BLaER1 treated with 17β-estradiol and CSF1 and Interleukin-3, amounts not matched to agents 10 nM and 100 nM (cell line): ENCODE measurements around the gene LEP.

Source experiments
- H3K27ac ChIP-seq, 11 experiments: shearing (Covaris generic); formaldehyde crosslinking; 2 replicates each; pipeline ENCODE4 v1.8.1; 2022
- H3K27me3 ChIP-seq, 11 experiments: shearing (Covaris generic); formaldehyde crosslinking; 2 replicates each; pipeline ENCODE4 v1.8.1; 2022
- H3K36me3 ChIP-seq, 11 experiments: shearing (Covaris generic); formaldehyde crosslinking; 2 replicates each; pipeline ENCODE4 v1.8.1; 2022
- H3K4me1 ChIP-seq, 10 experiments: shearing (Covaris generic); formaldehyde crosslinking; 2 replicates each; pipeline ENCODE4 v1.8.1; 2022
- H3K4me2 ChIP-seq, 11 experiments: shearing (Covaris generic); formaldehyde crosslinking; 2 replicates each; pipeline ENCODE4 v1.8.1; 2022
- H3K4me3 ChIP-seq, 10 experiments: shearing (Covaris generic); formaldehyde crosslinking; 2 replicates each; pipeline ENCODE4 v1.8.1; 2022
- H3K9ac ChIP-seq, 11 experiments: shearing (Covaris generic); formaldehyde crosslinking; 2 replicates each; pipeline ENCODE4 v1.8.1; 2022
- H3K9me3 ChIP-seq, 11 experiments: shearing (Covaris generic); formaldehyde crosslinking; replicated peaks in 1 of 11; 2 replicates each; pipeline ENCODE4 v1.8.1; 2022
- H4K20me1 ChIP-seq, 11 experiments: shearing (Covaris generic); formaldehyde crosslinking; 2 replicates each; pipeline ENCODE4 v1.8.1; 2022
- Cebpa-rat ChIP-seq, 11 experiments: shearing (Covaris generic); IDR thresholded peaks; 2 replicates each; pipeline ENCODE4 v1.8.1; 2022

The LEP gene

DNA sequence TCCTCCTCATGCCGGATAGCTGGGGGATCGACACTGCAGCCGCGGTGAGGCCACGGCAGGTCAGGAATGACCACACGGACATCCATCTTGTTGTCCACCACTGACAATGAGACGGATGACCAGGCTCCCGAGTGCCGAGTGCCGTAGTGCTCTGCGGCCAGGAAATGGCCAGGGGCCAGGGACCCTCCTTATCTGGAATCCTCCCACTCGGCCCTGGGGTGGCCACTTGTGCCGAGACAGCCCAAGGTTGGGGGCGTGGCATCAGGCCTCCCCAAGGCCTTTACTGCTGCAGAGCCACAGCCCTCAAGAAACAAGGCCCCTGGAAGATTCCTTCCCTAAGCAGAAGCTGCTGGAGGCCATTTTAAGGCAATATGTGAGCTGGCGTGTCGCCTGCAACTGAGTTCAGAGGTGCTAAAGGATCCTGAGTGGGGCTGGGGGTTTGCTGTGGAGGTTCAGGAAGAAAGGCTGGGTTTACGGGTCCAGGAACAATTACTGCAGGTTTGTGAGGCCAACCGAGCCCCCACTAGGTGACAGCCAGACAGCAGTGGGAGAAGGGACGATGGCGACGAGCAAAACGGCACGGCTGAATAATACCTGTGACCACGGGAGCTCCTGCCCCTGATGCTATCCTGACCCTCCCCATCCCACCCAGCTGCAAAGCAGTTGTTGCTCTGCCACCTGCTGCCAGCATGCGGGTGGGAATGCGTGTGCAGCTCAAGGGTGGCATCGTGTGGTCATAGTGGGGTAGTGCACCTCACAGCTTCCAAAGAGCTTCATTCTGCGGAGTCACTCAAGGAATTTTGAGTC, 31.6 kb upstream of the LEP start:
- no peak for TF ChIP-seq Cebpa-rat (IDR thresholded peaks at IDR 0.05)
- no peaks in the 10 kb centered on the region for H3K27me3 ChIP-seq
- H4K20me1 ChIP-seq: no peaks in the 10 kb centered on the region
- H3K9me3 ChIP-seq: 0 out of 22 replicates have a peak, but pooled peaks cover 0 to 5% (median 0%) of the 10 kb centered on the region in 11 experiments
- no peak overlapping the region for H3K4me2 ChIP-seq
- no peak overlapping the region for H3K9ac ChIP-seq
- H3K4me3 ChIP-seq: no peak overlapping the region
- no peaks in the 10 kb centered on the region for H3K36me3 ChIP-seq
- no peak overlapping the region for H3K27ac ChIP-seq
- H3K4me1 ChIP-seq: peaks cover 0 to 19% (median 5%) of the 10 kb centered on the region in 10 experiments; a peak in 11 of 20 replicates

DNA sequence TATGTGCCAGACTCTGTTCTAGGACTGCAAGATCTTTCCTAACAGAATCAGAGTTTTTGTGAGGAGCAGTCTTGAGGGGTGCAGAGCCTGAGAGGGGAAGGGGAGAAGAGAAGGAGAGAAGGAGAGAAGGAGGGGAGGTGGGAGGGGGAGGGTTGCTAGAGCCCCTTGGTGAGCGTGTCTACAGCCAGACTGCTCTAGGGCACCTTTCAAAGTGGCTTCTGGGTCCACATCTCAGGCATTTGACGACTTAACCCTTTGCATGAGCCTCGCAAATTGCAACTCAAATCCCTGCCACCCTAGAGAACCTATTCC, 31.1 kb upstream of the LEP start:
- 0 out of 22 replicates have a peak overlapping the region, but pooled peaks of 1 of the 11 experiments have one; percentile 6 for H3K27ac ChIP-seq
- H3K4me1 ChIP-seq: peaks cover 0 to 19% (median 5%) of the 10 kb centered on the region in 10 experiments; a peak in 12 of 20 replicates
- no peak overlapping the region for H3K4me2 ChIP-seq
- no peak overlapping the region for H3K4me3 ChIP-seq
- no peaks in the 10 kb centered on the region for H4K20me1 ChIP-seq
- H3K9ac ChIP-seq: no peak overlapping the region
- H3K36me3 ChIP-seq: no peaks in the 10 kb centered on the region
- H3K27me3 ChIP-seq: no peaks in the 10 kb centered on the region
- no peak for TF ChIP-seq Cebpa-rat (IDR thresholded peaks at IDR 0.05)
- H3K9me3 ChIP-seq: 0 out of 22 replicates have a peak, but pooled peaks cover 0 to 2% (median 0%) of the 10 kb centered on the region in 11 experiments

DNA sequence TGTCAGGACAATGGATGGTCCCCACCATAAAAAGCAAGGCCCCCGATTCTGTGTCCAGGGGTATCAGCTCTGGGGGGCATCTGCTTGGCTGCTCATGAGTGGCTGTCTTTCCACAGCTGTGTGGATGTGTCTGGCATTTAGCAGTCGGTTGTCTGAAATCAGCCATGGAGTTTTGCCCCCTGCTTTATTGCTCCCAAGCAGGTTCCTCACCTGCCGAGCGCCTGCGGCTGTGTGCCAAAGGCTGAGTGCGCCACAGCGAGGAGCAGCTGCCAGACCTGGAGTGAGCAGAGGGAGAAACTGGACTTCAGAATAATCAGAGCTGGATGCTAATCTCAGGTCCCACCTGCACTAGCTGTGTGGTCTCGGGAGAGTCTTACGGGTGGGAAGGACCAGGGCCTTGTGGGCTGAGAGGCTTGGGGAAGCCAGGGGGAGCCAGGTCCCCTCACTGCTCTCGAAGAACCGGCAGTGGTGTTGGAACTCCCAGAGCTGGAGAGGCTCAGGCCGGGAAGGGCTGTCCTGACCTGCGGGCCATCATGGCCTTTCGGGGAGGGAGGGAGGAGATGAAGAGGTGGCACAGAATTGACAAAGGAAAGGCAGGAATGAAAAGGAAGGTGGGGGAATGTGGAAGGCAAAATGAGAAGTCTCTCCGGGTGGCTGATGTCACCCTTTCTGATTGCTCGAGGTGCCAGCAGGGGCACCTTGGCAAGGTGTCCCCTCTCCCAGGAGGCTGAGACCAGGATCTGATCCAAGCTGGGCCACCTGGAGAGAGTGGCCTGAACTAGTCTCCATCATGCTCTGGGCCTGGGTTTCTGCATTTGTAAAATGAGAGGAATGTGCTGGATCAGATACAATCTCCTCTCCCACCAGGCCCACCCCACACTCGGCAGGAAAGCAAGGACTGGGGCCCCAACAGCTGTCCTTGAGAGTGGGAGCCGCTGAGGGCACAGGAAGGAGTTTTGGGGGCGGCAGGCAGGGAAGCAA, 30.2 kb upstream of the LEP start:
- Histone ChIP-seq H4K20me1 (no peaks in the 10 kb centered on the region), H3K9ac (no peak overlapping the region), H3K4me3 (no peak overlapping the region), H3K4me1 (peaks cover 0 to 19% (median 5%) of the 10 kb centered on the region in 10 experiments; a peak in 12 of 20 replicates), H3K9me3 (no peaks in the 10 kb centered on the region), H3K36me3 (no peaks in the 10 kb centered on the region), H3K4me2 (no peak overlapping the region), H3K27me3 (no peaks in the 10 kb centered on the region), H3K27ac (no peak overlapping the region)
- TF ChIP-seq Cebpa-rat (IDR thresholded peaks at IDR 0.05): no peak

DNA sequence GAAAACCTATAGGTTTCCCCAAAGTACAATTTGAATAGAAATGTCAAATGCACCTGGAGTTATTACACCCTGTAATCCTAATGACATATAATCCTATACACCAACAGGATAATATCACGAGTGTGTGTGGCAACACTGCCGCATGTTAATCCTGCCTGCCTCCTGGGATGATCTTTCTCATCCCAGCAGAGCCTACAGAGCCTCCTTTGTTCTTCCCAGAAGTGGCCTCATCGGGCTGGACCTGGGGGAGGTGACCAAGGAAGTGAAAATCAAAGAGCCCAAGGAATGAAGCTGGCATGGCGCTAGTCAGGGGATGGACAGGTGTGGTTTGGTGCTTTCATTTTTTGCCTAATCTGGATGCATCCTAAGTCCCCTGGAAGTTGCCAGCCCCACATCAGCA, 29.5 kb upstream of the LEP start:
- H3K4me2 ChIP-seq: peak overlapping the region in 4 of 11 experiments; percentile 4 to 47 (median 11); a peak in 4 of 22 replicates
- no peaks in the 10 kb centered on the region for H3K27me3 ChIP-seq
- no peak overlapping the region for H3K27ac ChIP-seq
- no peak overlapping the region for H3K9ac ChIP-seq
- H3K9me3 ChIP-seq: peaks cover 0 to 5% (median 0%) of the 10 kb centered on the region in 11 experiments; a peak in 4 of 22 replicates
- peaks cover 0 to 19% (median 6%) of the 10 kb centered on the region in 10 experiments; a peak in 13 of 20 replicates for H3K4me1 ChIP-seq
- no peaks in the 10 kb centered on the region for H3K36me3 ChIP-seq
- H3K4me3 ChIP-seq: no peak overlapping the region
- no peak for TF ChIP-seq Cebpa-rat (IDR thresholded peaks at IDR 0.05)
- no peaks in the 10 kb centered on the region for H4K20me1 ChIP-seq

DNA sequence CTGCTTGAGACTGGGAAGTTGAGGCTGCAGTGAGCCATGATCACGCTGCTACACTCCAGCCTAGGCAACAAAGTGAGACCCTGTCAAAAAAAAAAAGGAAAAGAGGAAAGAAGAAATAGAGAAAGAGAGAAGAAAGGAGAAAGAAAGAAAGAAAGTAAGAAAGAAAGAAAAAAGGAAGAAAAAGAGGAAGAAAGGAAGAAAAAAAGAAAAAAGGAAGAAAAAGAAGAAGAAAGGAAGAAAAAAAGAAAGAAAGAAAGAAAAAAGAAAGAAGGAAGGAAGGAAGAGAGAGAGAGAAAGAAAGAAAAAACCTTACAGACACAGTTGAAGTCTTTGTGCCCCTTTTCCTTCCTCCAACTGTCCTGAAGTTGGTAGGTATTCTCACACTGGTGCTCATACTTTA, 26.6 kb upstream of the LEP start:
- no peak overlapping the region for H3K4me2 ChIP-seq
- TF ChIP-seq Cebpa-rat (IDR thresholded peaks at IDR 0.05): no peak
- peaks cover 0 to 12% (median 5%) of the 10 kb centered on the region in 11 experiments; a peak in 7 of 22 replicates for H3K9me3 ChIP-seq
- H3K4me3 ChIP-seq: no peak overlapping the region
- peaks cover 0 to 25% (median 18%) of the 10 kb centered on the region in 10 experiments; a peak in 16 of 20 replicates for H3K4me1 ChIP-seq
- H3K9ac ChIP-seq: no peak overlapping the region
- H3K27me3 ChIP-seq: no peaks in the 10 kb centered on the region
- H3K36me3 ChIP-seq: no peaks in the 10 kb centered on the region
- H3K27ac ChIP-seq: no peak overlapping the region
- no peaks in the 10 kb centered on the region for H4K20me1 ChIP-seq

DNA sequence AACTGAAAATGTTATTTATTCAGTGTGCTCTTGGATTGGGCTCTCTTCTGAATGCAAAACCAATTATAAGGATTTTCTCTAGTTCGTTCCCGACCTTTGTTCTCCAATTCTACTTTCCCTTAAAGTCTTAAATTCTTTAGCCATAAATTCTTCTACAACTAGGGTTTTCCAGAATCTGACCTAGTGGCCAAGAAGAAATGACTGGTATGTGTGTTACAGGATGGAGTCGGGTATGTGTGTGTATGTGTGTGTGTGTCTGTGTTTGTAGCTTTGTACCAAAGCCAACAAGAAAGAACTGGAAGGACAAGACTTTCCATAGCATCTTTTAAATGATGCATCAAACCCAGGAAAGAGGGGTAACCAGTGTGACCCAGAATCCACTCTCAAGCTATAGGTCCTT, 25.8 kb upstream of the LEP start:
- Histone ChIP-seq H3K4me2 (no peak overlapping the region), H3K4me1 (peaks cover 0 to 25% (median 18%) of the 10 kb centered on the region in 10 experiments; a peak in 16 of 20 replicates), H4K20me1 (no peaks in the 10 kb centered on the region), H3K27ac (no peak overlapping the region), H3K9ac (no peak overlapping the region), H3K27me3 (no peaks in the 10 kb centered on the region), H3K4me3 (no peak overlapping the region), H3K36me3 (no peaks in the 10 kb centered on the region), H3K9me3 (peaks cover 0 to 12% (median 5%) of the 10 kb centered on the region in 11 experiments; a peak in 7 of 22 replicates)
- no peak for TF ChIP-seq Cebpa-rat (IDR thresholded peaks at IDR 0.05)

DNA sequence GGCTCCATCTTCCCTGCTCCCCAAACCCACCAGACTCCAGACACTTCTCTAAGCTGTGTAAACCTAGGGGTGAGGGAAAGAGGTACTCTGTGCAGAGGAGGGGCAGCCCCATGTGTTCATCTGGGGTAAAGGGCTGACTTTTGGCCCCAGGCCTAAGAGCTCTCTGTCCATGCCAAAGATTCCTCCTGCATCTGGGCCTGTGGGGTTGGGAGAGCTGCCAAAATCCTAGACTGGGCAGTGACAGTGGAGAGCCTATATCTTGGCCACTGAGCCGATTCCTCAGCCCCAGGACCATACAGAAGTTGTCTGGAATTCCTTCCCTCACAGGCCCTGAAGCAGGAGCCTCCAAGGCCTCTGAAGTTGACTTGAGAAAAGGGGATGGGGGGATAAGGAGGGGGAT, 25.3 kb upstream of the LEP start:
- Histone ChIP-seq H3K36me3 (no peaks in the 10 kb centered on the region), H3K9me3 (peaks cover 0 to 12% (median 5%) of the 10 kb centered on the region in 11 experiments; a peak in 7 of 22 replicates), H3K4me2 (no peak overlapping the region), H3K27me3 (no peaks in the 10 kb centered on the region), H3K27ac (no peak overlapping the region), H3K4me1 (peaks cover 0 to 25% (median 18%) of the 10 kb centered on the region in 10 experiments; a peak in 16 of 20 replicates), H4K20me1 (no peaks in the 10 kb centered on the region), H3K9ac (no peak overlapping the region), H3K4me3 (no peak overlapping the region)
- TF ChIP-seq Cebpa-rat (IDR thresholded peaks at IDR 0.05): no peak

DNA sequence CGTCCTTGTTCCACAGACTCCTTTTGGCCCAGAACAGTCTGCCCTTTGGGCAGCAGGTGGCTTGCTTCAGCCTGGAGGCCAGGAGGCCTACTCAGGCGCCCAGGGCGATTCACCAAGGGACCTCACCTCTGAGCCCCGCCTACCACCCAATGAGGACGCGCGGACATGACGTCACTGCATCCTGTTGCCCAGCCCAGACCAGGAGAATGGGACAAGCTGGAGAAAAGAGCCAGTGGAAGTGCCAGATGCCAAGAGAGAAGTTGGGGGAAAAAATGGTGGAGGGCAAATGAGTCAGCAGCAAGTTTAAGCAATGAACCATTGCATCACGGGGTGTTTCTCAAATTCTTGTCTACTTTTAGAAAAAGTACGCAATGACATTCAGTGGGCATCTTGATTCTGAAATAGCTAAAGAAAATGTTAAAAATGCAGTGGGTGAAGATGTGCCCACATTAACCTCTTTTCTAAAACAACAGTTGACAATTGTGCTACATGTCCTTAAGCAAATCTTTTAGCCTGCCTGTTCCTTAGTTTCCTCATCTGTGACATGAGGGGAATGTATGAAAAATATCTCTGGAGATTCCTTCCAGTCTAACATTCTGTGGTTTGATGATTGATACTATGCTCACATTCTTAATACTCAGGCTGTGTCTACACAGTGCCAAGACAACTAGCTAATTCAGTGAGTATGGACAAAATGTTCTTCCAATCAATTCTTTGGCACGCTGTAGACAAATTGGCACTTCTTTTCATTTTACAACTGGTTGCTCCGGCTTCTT, 23.9 kb upstream of the LEP start:
- H3K9me3 ChIP-seq: peaks cover 0 to 12% (median 5%) of the 10 kb centered on the region in 11 experiments; a peak in 7 of 22 replicates
- TF ChIP-seq Cebpa-rat (IDR thresholded peaks at IDR 0.05): peak in 2 of 11 experiments; percentile 24 to 41; a peak in 2 of 22 replicates
- peaks cover 0 to 36% (median 18%) of the 10 kb centered on the region in 10 experiments; a peak in 16 of 20 replicates for H3K4me1 ChIP-seq
- no peaks in the 10 kb centered on the region for H3K27me3 ChIP-seq
- H3K4me3 ChIP-seq: no peak overlapping the region
- peak overlapping the region in 4 of 11 experiments; percentile 14 to 59 (median 19); a peak in 4 of 22 replicates for H3K27ac ChIP-seq
- no peaks in the 10 kb centered on the region for H3K36me3 ChIP-seq
- no peaks in the 10 kb centered on the region for H4K20me1 ChIP-seq
- H3K9ac ChIP-seq: no peak overlapping the region
- H3K4me2 ChIP-seq: peak overlapping the region in 5 of 11 experiments; percentile 19 to 39 (median 24); a peak in 7 of 22 replicates
